Activated gamma-delta T cell treated with Interleukin-2 at 50 U/mL for 16 hours (primary cell): ENCODE measurements around the gene TOMT.
A peak's percentile ranks its signal among the peaks of the same experiment; 100 is the strongest.

Experiments
- DNase-seq: peaks from one replicate; pipeline ENCODE4 v3.0.0-alpha.2; 2020

The TOMT gene

GRCh38 chr11:72088076-72088808, 17.5 kb upstream of the TOMT start:
- no peak for DNase-seq

DNA sequence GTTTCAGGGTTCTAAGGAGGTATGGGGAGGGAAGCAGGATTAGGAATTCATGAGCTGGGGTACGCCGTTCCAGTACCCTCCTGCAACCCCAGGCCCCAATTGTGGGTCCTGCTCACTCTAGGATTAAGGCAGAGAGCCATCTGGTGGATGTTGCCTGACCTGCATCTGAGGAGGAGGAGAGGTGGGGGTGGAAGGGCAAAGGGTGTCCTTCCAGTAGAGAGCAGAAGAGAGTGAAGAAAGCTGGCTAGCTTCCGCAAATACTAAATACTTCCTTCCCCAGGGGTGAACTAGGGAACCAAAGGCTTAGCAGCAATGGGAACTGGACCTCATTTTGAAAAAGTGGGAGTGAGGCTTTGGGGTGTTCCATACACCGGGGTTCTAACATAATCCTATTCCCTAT, 14.4 kb upstream of the TOMT start:
- DNase-seq = peak; percentile 65

DNA sequence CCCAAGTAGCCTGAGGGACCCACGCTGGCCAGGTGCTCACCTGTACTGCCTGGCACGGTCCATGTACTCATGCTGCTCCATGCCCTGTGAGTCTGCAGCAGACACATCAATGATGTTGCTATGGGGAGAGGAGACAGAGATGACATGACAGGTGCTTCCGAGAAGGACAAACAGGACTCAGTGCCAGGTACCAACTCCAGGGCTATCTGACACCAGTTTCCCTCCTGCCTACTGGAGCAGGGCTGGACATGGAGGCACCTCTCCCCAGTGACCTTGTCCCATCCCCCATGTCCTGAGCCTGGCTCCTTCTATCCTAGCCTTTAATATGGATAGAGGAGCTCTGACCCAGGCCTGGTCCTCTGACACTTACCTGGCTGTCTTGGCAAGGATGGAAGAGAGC, 7.0 kb upstream of the TOMT start:
- DNase-seq = no peak

DNA sequence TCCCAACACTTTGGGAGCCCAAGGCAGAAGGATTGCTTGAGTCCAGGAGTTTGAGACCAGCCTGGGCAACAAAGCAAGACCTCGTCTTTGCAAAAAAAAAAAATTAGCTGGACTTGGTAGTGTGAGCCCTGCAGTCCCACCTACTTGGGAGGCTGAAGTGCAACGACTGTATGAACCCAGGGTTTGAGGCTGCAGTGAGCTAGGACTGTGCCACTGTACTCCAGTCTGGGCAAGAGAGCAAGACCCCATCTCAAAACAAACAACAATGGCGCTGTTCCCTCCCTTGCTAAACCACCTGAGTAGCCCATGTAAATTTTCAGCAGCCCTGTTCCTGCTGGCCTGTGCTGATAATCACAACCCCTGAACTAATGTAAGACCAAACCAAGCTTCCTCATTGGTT, 5.7 kb upstream of the TOMT start:
- DNase-seq = no peak

GRCh38 chr11:72100462-72100861, 5.3 kb upstream of the TOMT start:
- DNase-seq = no peak

DNA sequence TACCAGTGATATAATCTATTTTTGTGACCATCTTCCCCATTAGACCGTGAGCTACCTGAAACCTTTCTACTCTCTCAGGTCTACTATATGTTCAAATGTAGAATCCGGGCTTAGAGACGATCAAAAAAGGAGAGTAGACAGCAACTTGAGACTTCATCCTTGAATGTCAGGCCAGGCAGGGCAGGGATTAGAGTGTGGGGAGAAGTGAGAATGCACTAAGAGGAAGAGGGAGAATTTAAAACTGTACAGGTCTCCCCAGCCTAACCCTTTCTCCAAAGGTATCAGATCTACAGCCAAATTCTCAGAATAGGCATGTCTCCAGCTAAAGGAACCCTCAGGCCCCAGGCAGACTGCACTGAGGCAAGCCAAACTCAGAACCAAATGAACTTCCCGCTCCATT, 3.6 kb upstream of the TOMT start:
- DNase-seq = no peak

DNA sequence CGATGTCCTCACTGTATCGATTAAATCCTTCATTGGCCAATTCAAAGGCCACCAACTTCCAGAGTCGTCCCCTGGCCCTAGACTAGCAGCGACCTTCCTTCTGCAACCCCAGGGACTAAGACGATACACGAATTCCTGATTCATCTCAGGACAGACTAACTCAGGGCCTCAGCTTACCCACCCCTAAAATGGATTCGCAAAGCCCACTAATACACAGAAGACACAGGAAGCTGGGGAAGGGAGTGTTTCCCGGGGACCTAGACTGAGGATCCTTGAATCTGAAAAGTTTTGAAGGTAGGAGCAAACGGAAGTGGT, 3.1 kb upstream of the TOMT start:
- no peak for DNase-seq

DNA sequence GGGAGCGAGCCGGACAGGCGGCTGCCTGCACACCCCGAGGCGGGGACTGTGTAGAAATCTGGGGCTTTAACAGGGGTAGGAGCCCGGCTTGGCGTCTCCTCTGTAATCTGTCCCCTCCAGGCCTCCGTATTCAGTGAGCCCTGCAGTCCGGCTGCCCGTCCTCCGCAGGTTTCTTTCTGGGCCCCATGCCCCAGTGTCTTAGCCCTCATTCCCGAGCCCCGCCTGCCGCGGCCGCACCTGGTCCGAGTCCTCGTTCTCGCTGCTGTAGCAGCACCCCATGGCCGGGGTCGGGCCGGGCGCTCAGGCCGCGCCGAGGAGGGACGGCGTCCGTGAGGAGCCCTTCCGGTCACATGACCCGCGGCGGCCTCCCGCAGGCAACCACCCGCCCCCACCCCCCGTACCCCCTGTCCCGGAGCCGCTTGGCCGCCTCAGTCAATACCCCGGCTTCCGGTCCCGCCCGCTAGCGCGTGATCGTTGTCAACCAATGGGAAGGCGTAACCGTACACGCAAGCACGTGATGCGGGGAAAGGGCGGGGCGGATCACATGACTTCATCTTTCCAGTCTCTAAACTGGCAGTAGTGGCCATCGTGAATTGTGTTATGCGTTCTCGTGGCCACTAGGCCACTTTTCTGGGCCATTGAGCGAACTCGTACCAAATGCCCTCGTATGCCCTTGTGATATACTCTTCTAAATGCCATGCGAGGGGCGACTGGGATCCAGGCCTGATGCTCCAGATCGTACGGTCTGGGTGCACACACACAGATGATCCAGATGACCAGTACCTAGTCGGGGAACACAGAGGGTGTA, 2.6 kb upstream of the TOMT start, which contains the start of gene LAMTOR1:
LAMTOR1 (minus strand) TSS at position 352 of the 808 bp plus-strand sequence; CDS start at position 279, 73 bp downstream.
- peak; percentile 98 for DNase-seq

- no peak for DNase-seq
Measured at GRCh38 chr11:72103754-72104167, 2.0 kb upstream of the TOMT start.

- no peak for DNase-seq
Measured at GRCh38 chr11:72111300-72112142, 5.8 kb downstream of the TOMT start.

DNA sequence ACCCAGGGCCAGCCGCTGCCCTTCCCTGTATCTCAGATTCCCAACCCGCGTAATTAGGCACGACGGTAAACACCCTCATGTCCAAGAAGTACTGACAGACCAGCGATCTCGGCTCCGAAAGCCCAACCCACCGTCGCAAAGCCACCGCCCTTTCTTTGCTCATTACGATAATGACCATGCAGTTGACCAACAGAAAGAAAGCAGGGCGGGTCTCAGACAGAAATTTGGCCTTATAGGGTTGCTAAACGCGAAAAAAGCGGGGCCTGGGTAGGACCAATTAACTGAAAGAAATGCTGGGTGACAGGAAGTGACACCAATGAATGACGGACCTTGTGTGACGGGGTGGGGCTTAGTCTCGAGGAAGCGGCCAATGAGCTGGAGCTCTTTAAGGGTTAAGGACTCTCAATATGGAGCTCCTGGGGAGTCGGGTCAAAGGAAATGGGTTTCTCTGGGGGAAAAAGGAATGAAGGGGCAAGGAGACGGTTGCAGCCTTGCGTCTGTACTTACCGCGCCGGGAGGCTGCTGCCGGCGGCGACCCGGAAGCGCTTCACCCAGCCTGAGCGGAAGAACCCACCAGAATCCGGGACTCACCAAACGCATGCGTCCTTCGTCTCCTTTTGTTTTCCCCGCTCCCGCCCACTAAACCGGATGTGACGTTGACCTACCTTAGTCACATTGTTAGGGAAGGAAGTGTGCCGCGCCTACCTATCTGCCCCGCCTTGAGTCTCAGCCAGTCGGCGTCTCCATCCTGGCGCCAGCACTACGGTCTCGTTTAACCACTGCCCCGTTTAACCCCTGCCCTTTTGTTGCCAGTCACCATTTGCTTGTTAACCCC, 6.6 kb downstream of the TOMT start, which contains the start of gene ANAPC15:
ANAPC15 (minus strand) TSS at position 553 of the 835 bp plus-strand sequence. CDS start 1,419 bp downstream, outside the sequence.
- DNase-seq = peak; percentile 97

- no peak for DNase-seq
Measured at GRCh38 chr11:72112978-72113808, 7.5 kb downstream of the TOMT start.

DNA sequence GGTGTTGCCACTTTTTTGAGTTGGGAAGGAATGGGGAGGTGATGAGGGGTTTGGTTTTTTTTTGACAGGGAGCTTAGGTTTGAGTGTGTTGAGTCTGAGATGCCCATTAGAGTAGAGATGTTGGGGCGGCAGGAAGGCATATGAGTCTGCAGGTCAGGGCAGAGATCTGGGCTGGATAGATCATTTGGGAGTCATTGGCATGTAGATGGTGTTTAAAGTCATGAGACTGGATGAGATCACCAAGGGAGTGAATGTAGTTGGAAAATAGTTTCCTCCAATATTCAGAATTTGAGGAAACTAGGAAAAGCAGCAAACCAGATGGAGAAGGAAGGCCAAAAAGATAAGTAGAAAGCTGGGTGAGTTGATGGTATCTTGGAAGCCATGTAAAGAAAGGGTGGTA, 8.8 kb downstream of the TOMT start:
- DNase-seq = no peak

DNA sequence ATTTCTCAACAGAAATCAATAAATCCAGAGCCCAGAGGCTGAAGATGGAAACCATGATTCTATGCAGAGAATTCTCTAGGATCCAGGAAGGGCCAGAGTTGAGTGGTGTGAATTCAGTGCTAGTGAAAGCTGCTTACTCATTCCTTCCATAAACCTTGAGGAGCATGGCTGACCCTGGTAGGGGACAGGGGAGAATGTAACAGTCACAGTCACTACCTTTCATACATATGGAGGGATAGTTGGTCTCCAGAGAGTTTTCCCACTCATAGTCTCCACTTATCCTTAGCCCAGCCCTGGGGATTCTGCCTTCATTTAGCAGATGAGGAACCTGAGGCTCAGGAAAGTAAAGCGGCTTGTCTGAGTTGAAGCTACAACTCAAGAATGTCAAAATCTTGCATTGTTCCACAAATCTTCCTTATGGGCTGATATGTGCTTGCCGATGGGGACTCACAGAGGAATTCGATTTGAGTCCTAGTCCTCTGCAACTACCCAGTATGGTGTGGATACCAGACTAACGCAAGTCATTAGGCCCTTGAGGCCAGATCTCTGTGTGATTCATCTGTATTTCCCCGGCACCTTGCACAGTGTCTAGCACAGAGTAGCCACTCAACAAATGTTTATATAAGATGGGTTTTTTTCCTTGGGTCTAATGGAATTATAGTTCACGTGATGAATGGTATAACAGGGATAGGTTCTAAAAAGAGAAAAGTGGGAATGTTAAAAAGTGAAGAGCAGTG, 10.5 kb downstream of the TOMT start:
- DNase-seq = no peak

GRCh38 chr11:72119198-72119597, 13.5 kb downstream of the TOMT start:
- DNase-seq = no peak

DNA sequence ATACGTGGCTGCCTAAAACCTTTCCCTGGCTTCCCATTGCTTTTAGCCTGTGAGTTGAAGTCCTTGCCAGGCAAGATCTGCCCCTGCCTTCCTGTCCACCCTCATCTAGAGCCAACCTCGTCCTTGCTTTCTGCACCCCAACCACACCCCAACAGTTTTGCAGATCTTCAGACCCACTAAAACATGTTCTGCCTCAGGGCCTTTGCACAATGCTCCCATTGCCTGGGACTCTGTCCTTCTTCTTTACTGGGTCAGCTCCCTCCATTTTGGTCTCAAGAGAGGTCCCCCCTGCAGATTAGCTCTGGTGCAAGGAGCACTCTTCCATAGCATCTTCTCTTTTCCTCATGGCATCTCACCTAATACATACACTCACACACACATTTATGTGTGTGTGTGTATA, 15.2 kb downstream of the TOMT start:
- DNase-seq = no peak

GRCh38 chr11:72122607-72123006, 16.9 kb downstream of the TOMT start:
- DNase-seq = no peak

GRCh38 chr11:72123117-72123653, 17.5 kb downstream of the TOMT start:
- DNase-seq = no peak

GRCh38 chr11:72124046-72124445, 18.3 kb downstream of the TOMT start:
- DNase-seq = no peak

- DNase-seq = no peak
Measured at GRCh38 chr11:72125956-72126355, 20.2 kb downstream of the TOMT start.
